ENCODE data around the gene INSIG1. TPM values are rescaled to one million over a fixed set of nuclear protein-coding genes. Genes with fewer than 3 reads are reported as not detected.

INSIG1 gene
- total RNA-seq, 1 donor from 2014 or later: 392 TPM

GRCh38 chr7:155324012-155324917 is 26.6 kb downstream of the INSIG1 start:
- DNase-seq (ENCODE audit: low read depth): no peak
- TF ChIP-seq, protein P1, sequence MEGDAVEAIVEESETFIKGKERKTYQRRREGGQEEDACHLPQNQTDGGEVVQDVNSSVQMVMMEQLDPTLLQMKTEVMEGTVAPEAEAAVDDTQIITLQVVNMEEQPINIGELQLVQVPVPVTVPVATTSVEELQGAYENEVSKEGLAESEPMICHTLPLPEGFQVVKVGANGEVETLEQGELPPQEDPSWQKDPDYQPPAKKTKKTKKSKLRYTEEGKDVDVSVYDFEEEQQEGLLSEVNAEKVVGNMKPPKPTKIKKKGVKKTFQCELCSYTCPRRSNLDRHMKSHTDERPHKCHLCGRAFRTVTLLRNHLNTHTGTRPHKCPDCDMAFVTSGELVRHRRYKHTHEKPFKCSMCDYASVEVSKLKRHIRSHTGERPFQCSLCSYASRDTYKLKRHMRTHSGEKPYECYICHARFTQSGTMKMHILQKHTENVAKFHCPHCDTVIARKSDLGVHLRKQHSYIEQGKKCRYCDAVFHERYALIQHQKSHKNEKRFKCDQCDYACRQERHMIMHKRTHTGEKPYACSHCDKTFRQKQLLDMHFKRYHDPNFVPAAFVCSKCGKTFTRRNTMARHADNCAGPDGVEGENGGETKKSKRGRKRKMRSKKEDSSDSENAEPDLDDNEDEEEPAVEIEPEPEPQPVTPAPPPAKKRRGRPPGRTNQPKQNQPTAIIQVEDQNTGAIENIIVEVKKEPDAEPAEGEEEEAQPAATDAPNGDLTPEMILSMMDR (conservative IDR thresholded peaks at IDR 0.05; ENCODE audit: low read depth, low read length): no peak
- no peak overlapping the region for H3K4me3 ChIP-seq (ENCODE audit: low read depth, low read length)

DNA sequence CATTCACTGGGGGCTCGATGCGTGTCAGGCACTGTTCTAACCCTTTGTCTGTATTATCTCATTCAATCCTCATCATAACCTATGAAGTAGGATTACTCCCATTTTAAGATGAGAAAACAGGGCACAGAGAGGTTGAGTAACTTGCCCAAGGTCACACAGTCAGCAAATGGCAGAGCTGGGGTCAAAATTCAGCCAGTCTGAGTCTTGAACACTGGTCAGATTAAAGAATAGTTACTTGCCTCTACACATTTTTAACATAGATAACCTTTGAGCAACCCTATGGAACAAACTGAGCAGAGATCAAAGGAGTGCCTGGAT is 27.2 kb downstream of the INSIG1 start:
- TF ChIP-seq, protein P1 (conservative IDR thresholded peaks at IDR 0.05; ENCODE audit: low read depth, low read length): no peak
- no peak overlapping the region for H3K4me3 ChIP-seq (ENCODE audit: low read depth, low read length)
- DNase-seq (ENCODE audit: low read depth): no peak

- no peak overlapping the region for H3K4me3 ChIP-seq (ENCODE audit: low read depth, low read length)
- TF ChIP-seq, protein P1 (conservative IDR thresholded peaks at IDR 0.05; ENCODE audit: low read depth, low read length): no peak
- DNase-seq (ENCODE audit: low read depth): no peak
Measured at GRCh38 chr7:155326385-155326784, 28.7 kb downstream of the INSIG1 start.

GRCh38 chr7:155327590-155328320 is 30.1 kb downstream of the INSIG1 start:
- TF ChIP-seq, protein P1 (conservative IDR thresholded peaks at IDR 0.05; ENCODE audit: low read depth, low read length): no peak
- no peak for DNase-seq (ENCODE audit: low read depth)
- H3K4me3 ChIP-seq (ENCODE audit: low read depth, low read length): no peak overlapping the region

DNA sequence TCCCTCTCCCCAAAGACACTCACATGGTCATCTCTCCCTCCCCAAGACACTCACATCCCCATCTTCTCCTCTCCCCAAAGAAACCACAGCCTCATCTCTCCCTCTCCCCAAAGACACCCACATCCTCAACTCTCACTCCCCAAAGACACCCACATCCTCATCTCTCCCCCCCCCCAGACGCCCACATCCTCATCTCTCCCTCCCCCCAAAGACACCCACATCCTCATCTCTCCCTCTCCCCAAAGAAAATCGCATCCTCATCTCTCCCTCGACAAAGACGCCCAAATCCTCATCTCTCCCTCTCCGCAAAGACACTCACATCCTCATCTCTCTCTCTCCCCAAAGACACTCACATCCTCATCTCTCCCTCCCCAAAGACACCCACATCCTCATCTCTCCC is 31.5 kb downstream of the INSIG1 start:
- DNase-seq (ENCODE audit: low read depth): no peak
- no peak overlapping the region for H3K4me3 ChIP-seq (ENCODE audit: low read depth, low read length)
- TF ChIP-seq, protein P1 (conservative IDR thresholded peaks at IDR 0.05; ENCODE audit: low read depth, low read length): no peak

- no peak overlapping the region for H3K4me3 ChIP-seq (ENCODE audit: low read depth, low read length)
- no peak for DNase-seq (ENCODE audit: low read depth)
- TF ChIP-seq, protein P1 (conservative IDR thresholded peaks at IDR 0.05; ENCODE audit: low read depth, low read length): no peak
Measured at GRCh38 chr7:155331396-155331795, 33.7 kb downstream of the INSIG1 start.
